ENCODE results near the gene IZUMO3.

DNA sequence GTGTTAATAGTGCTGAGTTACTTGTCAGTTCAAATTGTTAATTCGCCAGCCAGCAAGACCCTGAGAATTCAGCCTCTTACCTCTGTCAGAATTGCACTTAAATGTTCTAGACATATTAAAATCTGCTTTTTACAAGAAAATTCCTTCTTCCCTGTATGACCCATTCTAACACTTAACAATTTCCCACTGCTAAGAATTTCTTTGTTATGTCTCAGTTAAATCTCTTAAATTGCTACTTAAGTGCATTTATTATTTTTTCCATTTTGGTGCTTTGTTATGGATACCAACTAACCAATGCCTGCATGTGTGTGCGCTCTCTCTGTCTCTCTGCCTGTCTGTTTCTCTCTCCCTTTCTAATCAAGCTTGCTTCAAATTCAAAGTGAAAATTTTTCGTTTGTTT, 44.9 kb downstream of the IZUMO3 start:
- no peak for TF ChIP-seq RXRA (IDR thresholded peaks at IDR 0.05; ENCODE audit: borderline replicate concordance, low read depth)
- no peak for TF ChIP-seq CTCF (IDR thresholded peaks at IDR 0.05)
- no peak for TF ChIP-seq JUND (IDR thresholded peaks at IDR 0.05)
- TF ChIP-seq FOXM1 (IDR thresholded peaks at IDR 0.05; ENCODE audit: low read depth), result no peak
- no peak for TF ChIP-seq POLR2AphosphoS5 (IDR thresholded peaks at IDR 0.05; ENCODE audit: low read depth, low read length)
- no peak for TF ChIP-seq RAD21 (IDR thresholded peaks at IDR 0.05; ENCODE audit: low read length)
- TF ChIP-seq ZBTB33 (IDR thresholded peaks at IDR 0.05; ENCODE audit: borderline replicate concordance, low read depth), result no peak
- TF ChIP-seq FOXJ3 (CRISPR knock-in tag; IDR thresholded peaks at IDR 0.05), result no peak
- TF ChIP-seq, protein P1, sequence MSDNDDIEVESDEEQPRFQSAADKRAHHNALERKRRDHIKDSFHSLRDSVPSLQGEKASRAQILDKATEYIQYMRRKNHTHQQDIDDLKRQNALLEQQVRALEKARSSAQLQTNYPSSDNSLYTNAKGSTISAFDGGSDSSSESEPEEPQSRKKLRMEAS (IDR thresholded peaks at IDR 0.05; ENCODE audit: low read depth), result no peak
